ENCODE measurements around the gene VWF.

The VWF gene

DNA sequence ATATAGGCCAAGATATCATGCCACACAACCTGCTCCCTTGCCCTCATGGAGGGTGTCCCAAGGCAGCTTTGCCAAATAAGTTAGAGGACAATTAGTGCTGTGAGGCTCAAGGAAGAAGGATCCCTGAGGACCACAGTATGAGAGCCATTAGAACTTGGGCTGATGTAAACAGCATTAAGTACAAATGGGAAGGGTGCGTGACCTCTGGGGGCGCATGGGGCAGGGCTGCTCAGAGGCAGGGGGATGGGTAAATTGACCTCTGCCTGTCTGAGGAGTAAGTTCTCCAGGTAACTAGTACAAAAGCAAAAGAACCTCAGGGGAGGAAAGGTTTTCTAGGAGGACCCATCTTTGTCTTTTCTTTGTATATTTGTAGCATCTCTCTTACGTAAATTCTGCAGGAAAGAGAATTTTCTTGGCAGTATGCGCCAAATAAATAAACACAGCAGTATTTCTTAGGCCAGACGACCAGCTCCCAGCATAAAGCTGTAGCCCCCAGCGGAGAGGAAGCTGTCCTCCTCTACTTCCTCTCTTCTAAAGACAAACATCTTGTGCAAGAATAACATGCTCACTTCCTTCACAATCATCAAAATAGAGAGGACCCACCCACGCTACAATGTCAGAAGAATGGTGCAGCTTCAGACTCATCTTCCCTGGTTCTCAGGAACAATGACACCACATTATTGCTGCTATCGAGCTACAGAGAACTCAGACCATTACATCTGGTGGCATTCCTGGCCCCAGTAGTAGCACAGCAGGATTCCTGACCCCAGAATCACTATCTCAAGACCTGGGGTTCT lies 16.4 kb upstream of the VWF start:
- Histone ChIP-seq H3K36me3 (ENCODE audit: control insufficient read depth, insufficient read depth, low read length) (no peaks in the 10 kb centered on the region), H3K9me3 (ENCODE audit: control insufficient read depth, low read length) (no peaks in the 10 kb centered on the region), H3K4me2 (ENCODE audit: low read length) (no peak overlapping the region), H3K9ac (no peak overlapping the region), H3K4me3 (ENCODE audit: low read depth, low read length) (no peak overlapping the region), H3K79me2 (no peaks in the 10 kb centered on the region), H3K27ac (peak overlapping the region; percentile 36), H2AFZ (no peak overlapping the region), H3K4me1 (no peaks in the 10 kb centered on the region), H3K27me3 (ENCODE audit: control insufficient read depth, insufficient read depth, low read length) (no peaks in the 10 kb centered on the region)
- TF ChIP-seq, protein P1, sequence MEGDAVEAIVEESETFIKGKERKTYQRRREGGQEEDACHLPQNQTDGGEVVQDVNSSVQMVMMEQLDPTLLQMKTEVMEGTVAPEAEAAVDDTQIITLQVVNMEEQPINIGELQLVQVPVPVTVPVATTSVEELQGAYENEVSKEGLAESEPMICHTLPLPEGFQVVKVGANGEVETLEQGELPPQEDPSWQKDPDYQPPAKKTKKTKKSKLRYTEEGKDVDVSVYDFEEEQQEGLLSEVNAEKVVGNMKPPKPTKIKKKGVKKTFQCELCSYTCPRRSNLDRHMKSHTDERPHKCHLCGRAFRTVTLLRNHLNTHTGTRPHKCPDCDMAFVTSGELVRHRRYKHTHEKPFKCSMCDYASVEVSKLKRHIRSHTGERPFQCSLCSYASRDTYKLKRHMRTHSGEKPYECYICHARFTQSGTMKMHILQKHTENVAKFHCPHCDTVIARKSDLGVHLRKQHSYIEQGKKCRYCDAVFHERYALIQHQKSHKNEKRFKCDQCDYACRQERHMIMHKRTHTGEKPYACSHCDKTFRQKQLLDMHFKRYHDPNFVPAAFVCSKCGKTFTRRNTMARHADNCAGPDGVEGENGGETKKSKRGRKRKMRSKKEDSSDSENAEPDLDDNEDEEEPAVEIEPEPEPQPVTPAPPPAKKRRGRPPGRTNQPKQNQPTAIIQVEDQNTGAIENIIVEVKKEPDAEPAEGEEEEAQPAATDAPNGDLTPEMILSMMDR (IDR thresholded peaks at IDR 0.05) = no peak

DNA sequence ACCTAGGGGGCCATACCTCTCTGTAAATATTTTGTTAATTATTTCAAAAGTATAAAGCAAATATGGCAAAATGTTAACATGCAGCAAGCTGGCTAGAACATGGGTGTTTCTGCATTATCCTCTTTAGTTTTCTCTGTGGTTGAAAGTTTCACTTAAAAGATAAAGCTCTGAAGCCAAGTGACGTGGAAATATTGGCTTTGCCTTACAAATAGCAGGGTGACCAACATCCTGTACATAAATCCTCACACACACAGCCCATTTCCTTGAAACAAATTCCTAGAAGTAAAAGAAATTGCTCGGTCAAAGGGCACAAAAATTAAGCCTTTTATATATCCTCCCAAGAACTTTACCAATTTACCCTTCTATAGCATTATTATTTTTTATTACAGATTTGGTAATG lies 10.6 kb upstream of the VWF start:
- Histone ChIP-seq H2AFZ (no peak overlapping the region), H3K36me3 (ENCODE audit: control insufficient read depth, insufficient read depth, low read length) (no peaks in the 10 kb centered on the region), H3K27ac (no peak overlapping the region), H3K4me3 (ENCODE audit: low read depth, low read length) (no peak overlapping the region), H3K9me3 (ENCODE audit: control insufficient read depth, low read length) (no peaks in the 10 kb centered on the region), H3K9ac (no peak overlapping the region), H3K27me3 (ENCODE audit: control insufficient read depth, insufficient read depth, low read length) (no peaks in the 10 kb centered on the region), H3K4me2 (ENCODE audit: low read length) (no peak overlapping the region), H3K4me1 (no peaks in the 10 kb centered on the region), H3K79me2 (no peaks in the 10 kb centered on the region)
- TF ChIP-seq, protein P1 (IDR thresholded peaks at IDR 0.05) = no peak

DNA sequence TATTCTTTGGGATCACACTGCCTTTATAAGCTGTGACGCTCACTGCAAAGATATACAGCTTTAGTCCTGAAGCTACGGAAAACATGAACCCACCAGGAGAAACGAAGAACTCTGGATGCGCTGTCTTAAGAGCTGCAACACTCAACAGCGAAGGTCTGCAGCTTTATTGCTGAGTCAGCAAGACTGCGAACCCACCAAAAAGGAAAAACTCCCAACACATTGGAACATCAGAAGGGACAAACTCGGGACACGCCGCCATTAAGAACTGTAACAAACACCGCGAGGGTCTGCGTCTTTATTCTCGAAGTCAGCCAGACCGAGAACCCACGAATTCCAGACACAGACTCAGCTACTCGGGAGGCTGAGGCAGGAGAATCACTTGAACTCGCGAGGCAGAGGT lies 9.2 kb upstream of the VWF start:
- H3K4me3 ChIP-seq (ENCODE audit: low read depth, low read length) = no peak overlapping the region
- H3K4me2 ChIP-seq (ENCODE audit: low read length) = no peak overlapping the region
- TF ChIP-seq, protein P1 (IDR thresholded peaks at IDR 0.05) = no peak
- no peaks in the 10 kb centered on the region for H3K27me3 ChIP-seq (ENCODE audit: control insufficient read depth, insufficient read depth, low read length)
- H3K27ac ChIP-seq = no peak overlapping the region
- no peak overlapping the region for H3K9ac ChIP-seq
- no peaks in the 10 kb centered on the region for H3K36me3 ChIP-seq (ENCODE audit: control insufficient read depth, insufficient read depth, low read length)
- no peaks in the 10 kb centered on the region for H3K4me1 ChIP-seq
- no peak overlapping the region for H2AFZ ChIP-seq
- no peaks in the 10 kb centered on the region for H3K79me2 ChIP-seq
- H3K9me3 ChIP-seq (ENCODE audit: control insufficient read depth, low read length) = no peaks in the 10 kb centered on the region

DNA sequence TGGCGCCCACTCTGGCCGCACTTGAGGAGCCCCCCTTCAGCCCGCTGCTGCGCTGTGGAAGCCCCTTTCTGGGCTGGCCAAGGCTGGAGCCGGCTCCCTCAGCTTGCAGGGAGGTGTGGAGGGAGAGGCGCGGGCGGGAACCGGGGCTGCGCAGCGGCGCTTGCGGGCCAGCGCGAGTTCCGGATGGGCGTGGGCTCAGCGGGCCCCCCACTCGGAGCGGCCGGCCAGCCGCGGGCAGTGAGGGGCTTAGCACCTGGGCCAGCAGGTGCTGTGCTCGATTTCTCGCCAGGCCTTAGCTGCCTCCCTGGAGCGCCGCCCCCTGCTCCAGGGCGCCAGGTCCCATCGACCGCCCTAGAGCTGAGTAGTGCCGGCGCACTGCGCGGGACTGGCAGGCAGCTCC lies 8.0 kb upstream of the VWF start:
- Histone ChIP-seq H3K9ac (no peak overlapping the region), H2AFZ (no peak overlapping the region), H3K4me3 (ENCODE audit: low read depth, low read length) (no peak overlapping the region), H3K9me3 (ENCODE audit: control insufficient read depth, low read length) (no peaks in the 10 kb centered on the region), H3K79me2 (no peaks in the 10 kb centered on the region), H3K4me1 (no peaks in the 10 kb centered on the region), H3K27ac (no peak overlapping the region), H3K4me2 (ENCODE audit: low read length) (no peak overlapping the region), H3K36me3 (ENCODE audit: control insufficient read depth, insufficient read depth, low read length) (no peaks in the 10 kb centered on the region), H3K27me3 (ENCODE audit: control insufficient read depth, insufficient read depth, low read length) (no peaks in the 10 kb centered on the region)
- TF ChIP-seq, protein P1 (IDR thresholded peaks at IDR 0.05) = no peak

DNA sequence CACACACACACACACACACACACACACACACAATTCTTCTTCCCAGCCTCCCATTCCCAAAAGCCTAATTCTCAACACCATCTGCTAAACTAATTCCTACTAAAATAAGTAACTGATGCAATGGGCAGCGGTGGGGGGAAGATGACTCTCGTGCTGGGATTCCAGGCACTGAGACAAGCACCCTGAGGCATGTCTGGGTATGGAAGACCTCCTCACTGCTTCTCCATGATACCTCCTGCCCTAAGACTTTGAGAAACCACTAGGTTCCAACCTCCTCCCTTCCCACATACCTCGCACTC lies 789 bp upstream of the VWF start:
- Histone ChIP-seq H3K4me3 (ENCODE audit: low read depth, low read length) (no peak overlapping the region), H3K79me2 (no peaks in the 10 kb centered on the region), H3K4me1 (no peaks in the 10 kb centered on the region), H3K9ac (no peak overlapping the region), H2AFZ (no peak overlapping the region), H3K27ac (peak overlapping the region; percentile 63), H3K36me3 (ENCODE audit: control insufficient read depth, insufficient read depth, low read length) (no peaks in the 10 kb centered on the region), H3K27me3 (ENCODE audit: control insufficient read depth, insufficient read depth, low read length) (no peaks in the 10 kb centered on the region), H3K4me2 (ENCODE audit: low read length) (no peak overlapping the region), H3K9me3 (ENCODE audit: control insufficient read depth, low read length) (no peaks in the 10 kb centered on the region)
- TF ChIP-seq, protein P1 (IDR thresholded peaks at IDR 0.05) = no peak
